Measurements from ENCODE around the gene SRSF12.
"Not testable (repeated sequence)": the region's sequence is repeated elsewhere in the genome, so short reads cannot be mapped to it uniquely, and the experiment has no call there.

Gene SRSF12

DNA sequence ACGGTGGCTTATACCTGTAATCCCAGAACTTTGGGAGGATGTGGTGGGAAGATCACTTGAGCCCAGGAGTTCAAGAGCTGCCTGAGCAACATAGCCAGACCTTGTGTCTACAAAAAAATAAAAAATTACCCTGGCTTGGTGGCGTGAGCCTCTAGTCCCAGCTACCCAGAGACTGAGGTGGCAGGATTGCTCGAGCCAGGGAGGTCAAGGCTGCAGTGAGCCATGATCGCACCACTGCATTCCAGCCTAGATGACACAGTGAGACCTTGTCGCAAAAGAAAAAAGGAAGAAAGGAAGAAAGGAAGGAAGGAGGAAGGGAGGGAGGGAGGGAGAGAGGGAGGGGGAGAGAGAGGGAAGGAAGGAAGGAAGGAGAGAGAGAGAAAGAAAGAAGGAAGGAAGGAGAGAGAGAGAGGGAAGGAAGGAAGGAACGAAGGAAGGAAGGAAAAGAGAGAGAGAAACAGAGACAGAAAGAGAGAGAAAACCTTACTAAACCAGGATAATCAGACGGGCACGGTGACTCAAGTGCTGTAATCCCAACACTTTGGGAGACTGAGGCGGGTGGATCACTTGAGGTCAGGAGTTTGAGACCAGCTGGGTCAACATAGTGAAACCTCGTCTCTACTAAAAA is 48.2 kb downstream of the SRSF12 start:
- no peak for DNase-seq

DNA sequence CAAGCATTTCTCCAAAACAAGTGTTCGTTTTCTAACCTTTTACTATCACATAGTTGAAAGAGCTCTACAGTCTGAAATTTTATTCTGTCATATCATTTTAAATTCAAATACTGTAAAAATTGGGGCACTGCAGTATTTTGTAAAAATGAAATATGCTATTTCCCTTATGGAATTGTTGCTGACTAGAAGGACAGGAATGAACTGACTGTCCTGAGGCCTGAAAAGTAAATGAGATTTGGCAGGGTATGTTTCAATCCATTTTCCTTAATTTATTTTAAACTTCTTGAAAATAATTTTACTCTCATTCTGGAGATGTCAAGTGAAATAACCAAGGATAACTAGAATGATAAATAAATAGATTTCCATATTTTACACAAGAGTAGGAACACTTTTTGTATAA is 49.2 kb downstream of the SRSF12 start:
- DNase-seq: no peak

DNA sequence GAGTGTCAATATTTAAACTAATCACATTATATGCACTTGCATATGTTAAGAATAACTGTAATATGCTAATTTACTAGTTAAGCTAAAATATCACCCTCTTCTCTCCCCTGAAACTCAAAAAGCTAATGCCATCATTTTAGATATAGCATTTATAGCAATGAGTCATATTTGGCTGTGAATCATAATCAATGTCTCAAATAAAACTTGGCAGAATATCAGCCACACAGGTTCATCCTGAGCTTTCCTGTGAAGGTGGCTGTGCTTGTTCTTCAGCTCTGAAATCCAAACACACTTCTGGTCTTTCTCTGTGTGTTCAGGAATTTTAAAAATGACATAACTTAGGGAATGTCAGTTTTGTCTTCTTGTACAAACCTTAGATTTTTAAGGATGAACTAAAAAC is 50.1 kb downstream of the SRSF12 start:
- no peak for DNase-seq

DNA sequence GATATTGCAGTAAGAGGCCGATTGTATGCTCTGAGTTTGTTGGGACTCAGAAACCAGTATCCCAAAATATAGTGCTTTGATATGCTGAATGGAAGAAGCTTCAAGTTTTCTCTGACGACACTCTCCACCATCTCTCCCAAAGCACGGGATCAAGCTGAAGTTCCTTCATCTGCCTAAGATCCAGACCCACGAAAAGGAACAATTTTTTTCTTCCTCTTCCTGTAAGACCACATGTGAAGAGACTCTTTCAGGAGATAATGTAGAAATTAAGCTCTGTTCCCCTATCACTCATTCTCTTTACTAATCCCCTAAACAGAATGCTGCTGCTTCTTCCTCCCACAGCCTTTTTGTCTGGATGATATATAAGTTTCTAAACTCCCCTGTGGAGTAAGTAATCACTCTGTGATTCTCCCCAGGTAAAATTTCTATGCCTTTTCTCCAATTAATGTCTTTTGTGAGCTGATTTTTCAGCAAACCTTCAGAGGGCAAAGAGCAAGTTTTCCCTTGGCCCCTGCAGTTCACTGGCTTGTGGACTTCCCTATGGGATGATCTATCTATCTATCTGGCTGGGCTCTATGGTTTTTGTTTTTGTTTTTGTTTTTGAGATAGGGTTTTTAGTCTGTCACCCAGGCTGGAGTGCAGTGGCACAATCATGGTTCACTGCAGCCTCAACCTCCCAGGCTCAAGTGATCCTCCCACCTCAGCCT is 50.8 kb downstream of the SRSF12 start:
- DNase-seq: no peak

DNA sequence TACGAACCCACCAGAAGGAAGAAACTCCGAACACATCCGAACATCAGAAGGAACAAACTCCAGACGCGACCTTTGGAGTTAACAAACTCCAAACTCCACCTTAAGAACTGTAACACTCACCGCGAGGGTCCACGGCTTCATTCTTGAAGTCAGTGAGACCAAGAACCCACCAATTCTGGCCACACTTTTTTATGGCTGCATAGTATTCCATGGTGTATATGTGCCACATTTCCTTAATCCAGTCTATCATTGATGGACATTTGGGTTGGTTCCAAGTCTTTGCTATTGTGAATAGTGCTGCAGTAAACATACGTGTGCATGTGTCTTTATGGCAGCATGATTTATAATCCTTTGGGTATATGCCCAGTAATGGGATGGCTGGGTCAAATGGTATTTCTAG is 51.8 kb downstream of the SRSF12 start:
- DNase-seq: not testable (repeated sequence)

DNA sequence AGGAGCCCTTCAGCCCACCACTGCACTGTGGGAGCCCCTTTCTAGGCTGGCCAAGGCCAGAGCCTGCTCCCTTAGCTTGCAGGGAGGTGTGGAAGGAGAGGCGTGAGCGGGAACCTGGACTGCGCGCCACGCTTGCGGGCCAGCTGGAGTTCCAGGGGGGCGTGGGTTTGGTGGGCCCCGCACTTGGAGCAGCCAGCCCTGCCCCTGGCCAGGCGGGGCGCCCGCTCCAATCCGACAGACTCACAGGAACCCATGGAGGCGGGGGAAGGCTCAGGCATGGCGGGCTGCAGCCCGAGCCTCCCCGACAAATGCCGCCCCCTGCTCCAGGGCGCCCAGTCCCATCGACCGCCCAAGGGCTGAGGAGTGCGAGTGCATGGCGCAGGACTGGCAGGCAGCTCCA is 52.9 kb downstream of the SRSF12 start:
- DNase-seq: not testable (repeated sequence)

DNA sequence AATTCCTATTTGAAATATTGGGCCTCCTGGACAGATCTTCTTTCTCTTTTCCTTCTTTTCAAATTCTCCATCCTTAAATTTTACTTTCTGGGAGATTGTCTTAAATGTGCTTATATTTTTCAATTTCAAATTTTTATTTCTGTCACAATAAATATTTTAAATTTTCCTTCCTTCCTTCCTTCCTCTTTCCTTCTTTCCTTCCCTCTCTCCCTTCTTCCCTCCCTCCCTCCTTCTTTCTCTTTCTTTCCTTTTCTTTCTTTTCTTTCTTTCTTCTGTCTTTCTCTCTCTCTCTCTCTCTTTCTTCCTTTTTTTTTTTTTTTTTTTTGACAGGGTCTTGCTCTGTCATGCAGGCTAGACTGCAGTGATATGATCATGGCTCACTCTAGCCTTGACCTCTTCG is 54.0 kb downstream of the SRSF12 start:
- DNase-seq: no peak

DNA sequence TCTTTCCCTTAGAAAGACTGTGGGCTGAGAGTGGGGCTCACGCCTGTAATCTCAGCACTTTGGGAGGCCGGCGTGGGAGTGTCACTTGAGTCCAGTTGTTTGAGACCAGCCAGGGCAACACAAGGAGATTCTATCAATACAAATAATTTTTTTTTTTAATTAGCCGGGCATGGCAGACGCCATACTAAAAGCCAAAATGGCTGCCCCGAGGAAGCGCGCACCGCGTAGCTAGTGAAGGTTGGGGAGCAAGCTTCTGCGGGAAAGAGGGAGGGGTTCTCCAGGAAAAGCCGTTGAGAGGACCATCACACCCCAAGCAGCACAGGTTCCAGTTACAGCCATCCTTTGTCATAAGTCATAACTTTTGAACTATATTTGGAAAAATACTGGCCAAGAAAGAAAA is 58.6 kb downstream of the SRSF12 start:
- DNase-seq: no peak

DNA sequence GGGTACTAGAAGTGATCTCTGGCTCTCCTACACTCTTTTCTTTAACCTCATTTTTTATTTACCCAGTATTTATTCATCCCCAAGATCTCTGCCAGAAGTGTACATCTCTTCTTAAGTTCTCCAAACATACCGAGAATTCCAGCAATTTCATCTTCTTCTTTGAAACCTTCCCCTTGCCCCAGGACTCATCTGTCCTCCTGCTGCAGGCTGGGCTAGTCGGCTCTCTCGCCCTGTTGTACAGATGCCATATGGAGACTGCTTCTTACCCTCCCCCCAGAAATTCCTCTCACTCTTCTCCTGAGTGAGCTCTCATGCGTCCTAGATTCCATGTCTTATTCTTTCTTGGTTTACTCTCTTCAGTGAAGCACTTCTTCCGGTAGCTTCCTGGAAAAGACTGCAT is 59.2 kb downstream of the SRSF12 start:
- no peak for DNase-seq

DNA sequence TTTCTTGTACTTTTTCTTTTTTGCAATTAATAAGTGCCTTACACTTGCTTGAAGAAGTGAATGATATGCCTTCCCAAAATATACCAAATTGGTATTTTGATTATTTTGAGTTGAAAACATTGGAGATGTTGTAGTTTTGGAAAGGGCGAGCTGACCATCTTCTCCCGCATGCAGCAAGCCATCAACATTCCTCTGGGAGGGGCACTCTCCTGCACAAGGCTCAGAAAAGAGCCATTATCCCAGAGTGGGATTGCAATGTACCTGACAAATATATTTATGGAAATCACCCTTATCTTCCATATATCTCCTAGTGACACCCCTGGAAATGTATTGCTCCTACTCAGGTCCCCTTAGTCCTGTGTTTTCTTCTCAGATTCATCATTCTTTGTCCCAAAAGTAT is 60.1 kb downstream of the SRSF12 start:
- DNase-seq: no peak

DNA sequence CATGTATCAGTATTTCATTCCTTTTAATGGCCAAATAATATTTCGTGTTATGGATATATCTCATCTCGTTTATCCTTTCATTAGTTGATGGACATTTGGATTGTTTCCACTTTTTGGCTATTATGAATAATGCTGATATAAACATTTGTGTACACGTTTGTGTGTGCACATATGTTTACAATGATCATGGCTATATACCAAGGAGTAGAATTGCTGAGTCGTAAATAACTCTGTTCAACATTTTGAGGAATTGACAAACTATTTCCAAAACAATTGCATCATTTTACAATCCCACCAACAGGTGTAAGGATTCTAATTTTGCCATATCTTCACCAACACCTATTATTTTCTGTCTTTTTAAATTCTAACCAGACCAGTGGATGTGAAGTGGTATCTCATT is 63.7 kb downstream of the SRSF12 start:
- DNase-seq: no peak

DNA sequence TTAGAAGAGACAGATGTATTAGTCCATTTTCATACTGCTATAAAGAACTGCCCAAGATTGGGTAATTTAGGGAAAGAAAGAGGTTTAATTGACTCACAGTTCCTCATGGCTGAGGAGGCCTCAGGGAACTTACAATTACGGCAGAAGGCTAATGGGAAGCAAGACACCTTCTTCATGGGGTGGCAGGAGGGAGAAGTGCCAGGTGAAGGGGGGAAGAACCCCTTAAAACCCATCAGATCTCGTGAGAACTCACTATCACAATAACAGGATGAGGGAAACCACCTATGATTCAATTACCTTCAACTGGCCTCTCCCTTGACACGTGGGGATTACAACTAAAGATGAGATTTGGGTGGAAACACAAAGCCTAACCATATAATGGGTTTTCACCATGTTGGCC is 66.2 kb downstream of the SRSF12 start:
- DNase-seq: no peak

DNA sequence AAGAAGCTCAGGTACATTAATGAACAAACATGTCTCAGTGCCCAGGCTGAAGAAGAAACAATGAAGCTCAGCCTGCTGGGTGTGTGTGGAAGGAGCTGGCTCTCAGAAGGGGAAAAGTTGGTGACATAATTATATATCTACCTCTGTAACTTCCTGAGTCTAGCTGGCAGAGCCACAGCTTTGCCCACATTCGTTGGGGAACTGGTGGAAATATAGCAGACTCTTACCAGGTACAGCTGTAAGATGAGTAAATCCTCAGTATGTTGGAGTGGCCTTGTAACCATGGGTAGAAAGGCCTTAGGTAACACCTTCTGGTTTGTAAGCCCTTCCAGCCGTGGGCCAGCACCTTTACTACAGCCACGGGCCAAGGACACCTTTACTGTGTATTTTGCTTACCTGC is 67.2 kb downstream of the SRSF12 start:
- DNase-seq: no peak

DNA sequence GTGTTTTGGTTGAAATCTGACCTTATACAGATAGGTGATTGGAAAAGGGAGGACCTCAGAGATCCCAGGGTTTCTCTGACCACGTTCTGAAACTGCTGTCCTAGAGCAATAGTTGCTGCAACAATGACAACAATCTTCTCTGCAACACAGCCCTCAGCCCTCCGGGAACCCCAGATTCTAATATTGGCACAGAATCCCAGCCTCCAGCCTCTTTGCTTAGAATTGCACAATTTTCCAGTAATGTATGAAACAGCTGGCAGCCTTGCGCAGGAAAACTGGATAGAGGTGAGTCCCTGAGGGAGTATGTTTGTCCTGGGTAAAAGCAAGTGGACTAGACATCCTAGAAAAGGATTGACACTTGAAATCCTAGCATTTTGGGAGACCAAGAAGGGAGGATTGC is 67.7 kb downstream of the SRSF12 start:
- DNase-seq: no peak

DNA sequence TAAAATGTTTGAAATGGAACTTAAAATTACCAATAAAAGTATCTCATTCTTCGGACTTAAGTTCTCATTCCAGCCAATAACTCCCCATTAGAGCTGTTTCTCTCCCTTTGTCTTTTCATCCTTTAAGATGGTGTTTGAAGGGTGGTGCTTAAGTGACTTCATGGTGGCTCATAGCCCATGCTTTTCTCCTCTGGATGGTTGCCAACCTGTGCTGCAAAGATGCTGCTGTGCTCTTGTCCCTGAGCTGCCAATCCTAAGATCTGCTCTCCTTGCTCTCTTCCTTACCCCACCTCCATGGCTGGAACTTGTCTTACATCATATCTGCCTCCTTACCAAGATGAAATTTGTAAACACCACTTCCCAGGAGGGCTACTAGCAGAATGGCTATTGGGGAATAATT is 68.9 kb downstream of the SRSF12 start:
- no peak for DNase-seq

DNA sequence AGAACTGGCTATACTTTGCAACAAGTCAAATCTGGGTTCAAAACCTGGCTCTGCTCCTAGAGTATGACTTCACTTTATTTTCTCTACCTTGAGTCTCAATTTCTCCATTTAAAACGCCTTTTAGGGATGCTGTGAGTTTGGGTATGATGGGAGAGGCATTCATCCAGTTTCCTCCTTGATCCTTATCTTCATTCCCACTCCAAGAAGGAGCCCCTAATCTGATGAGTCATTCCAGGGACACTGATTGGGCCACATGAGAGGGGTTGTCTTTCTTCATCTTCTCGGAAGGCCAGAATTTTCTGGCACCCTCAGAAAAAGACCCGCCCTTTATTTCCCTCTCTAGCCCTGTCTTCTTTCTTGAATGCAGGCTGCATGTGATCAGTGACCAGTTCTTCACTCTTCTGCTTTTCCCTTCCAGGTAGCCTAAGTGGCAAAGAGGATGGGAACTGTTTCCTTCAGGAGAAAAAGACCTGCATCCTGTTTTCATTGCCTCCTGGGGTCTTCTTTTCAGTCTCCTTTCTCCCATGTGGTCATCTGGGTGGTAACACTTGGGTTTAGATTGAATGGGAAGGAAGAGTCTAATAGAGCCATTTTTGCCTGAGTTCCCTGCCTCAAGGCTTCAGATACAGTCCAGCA is 69.5 kb downstream of the SRSF12 start:
- DNase-seq: no peak

DNA sequence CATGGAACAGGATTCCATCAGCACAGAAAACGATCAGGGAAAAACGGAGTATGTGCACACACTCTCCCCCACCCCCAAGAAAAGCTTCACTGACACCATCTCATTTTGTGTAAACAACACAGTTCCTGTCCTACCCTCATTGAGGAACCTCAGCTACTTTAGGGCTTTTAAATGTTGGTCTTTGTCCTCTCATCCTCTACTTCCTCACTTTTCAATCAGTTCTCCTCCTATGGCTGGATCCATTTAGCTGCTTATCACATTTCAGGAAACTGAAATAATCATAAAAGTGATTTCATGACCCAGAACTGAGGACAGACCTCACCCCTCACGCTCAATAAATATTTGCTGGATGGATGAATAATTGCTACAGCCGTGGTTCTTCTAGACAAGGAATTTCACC is 70.4 kb downstream of the SRSF12 start:
- no peak for DNase-seq
